HCEC 1CT (cell line): ENCODE results near the gene CUL4A.
"Not testable (repeated sequence)": the region's sequence is repeated elsewhere in the genome, so short reads cannot be mapped to it uniquely, and the experiment has no call there.

Experiments
- DNase-seq: peaks from one replicate; pipeline ENCODE4 v3.0.0-alpha.2; 2017

The CUL4A gene

GRCh38 chr13:113209336-113209758 is at the start of gene CUL4A:
TSS of gene CUL4A (plus strand) at chr13:113209613. CDS start at chr13:113209628, 15 bp downstream.
- peak; percentile 84 for DNase-seq

GRCh38 chr13:113159701-113160100 is 49.7 kb upstream of the CUL4A start:
- DNase-seq: no peak

GRCh38 chr13:113160983-113161382 is 48.4 kb upstream of the CUL4A start:
- no peak for DNase-seq

- DNase-seq: no peak
Observed at GRCh38 chr13:113161433-113161832, 48.0 kb upstream of the CUL4A start.

GRCh38 chr13:113161975-113162374 is 47.4 kb upstream of the CUL4A start:
- not testable (repeated sequence) for DNase-seq

- DNase-seq: no peak
Observed at GRCh38 chr13:113162783-113163685, 46.4 kb upstream of the CUL4A start.

GRCh38 chr13:113164492-113164891 is 44.9 kb upstream of the CUL4A start:
- DNase-seq: no peak

- DNase-seq: no peak
Observed at GRCh38 chr13:113166266-113166665, 43.1 kb upstream of the CUL4A start.

GRCh38 chr13:113166681-113167080 is 42.7 kb upstream of the CUL4A start:
- no peak for DNase-seq

GRCh38 chr13:113167155-113167554 is 42.3 kb upstream of the CUL4A start:
- no peak for DNase-seq

- DNase-seq: no peak
Observed at GRCh38 chr13:113167575-113167974, 41.8 kb upstream of the CUL4A start.

- no peak for DNase-seq
Observed at GRCh38 chr13:113168211-113168610, 41.2 kb upstream of the CUL4A start.

GRCh38 chr13:113169277-113170272 is 39.8 kb upstream of the CUL4A start:
- no peak for DNase-seq

GRCh38 chr13:113170511-113170910 is 38.9 kb upstream of the CUL4A start:
- no peak for DNase-seq

- no peak for DNase-seq
Observed at GRCh38 chr13:113171250-113172125, 37.9 kb upstream of the CUL4A start.

GRCh38 chr13:113172419-113172926 is 36.9 kb upstream of the CUL4A start:
- DNase-seq: no peak

- no peak for DNase-seq
Observed at GRCh38 chr13:113176280-113176679, 33.1 kb upstream of the CUL4A start.

GRCh38 chr13:113176822-113177221 is 32.6 kb upstream of the CUL4A start:
- no peak for DNase-seq

- peak; percentile 97 for DNase-seq
Observed at GRCh38 chr13:113178070-113178895, 31.1 kb upstream of the CUL4A start.

GRCh38 chr13:113178896-113179167 is 30.6 kb upstream of the CUL4A start:
- DNase-seq: no peak
